ENCODE measurements around the gene EXOC3L1.

The EXOC3L1 gene, protein sequence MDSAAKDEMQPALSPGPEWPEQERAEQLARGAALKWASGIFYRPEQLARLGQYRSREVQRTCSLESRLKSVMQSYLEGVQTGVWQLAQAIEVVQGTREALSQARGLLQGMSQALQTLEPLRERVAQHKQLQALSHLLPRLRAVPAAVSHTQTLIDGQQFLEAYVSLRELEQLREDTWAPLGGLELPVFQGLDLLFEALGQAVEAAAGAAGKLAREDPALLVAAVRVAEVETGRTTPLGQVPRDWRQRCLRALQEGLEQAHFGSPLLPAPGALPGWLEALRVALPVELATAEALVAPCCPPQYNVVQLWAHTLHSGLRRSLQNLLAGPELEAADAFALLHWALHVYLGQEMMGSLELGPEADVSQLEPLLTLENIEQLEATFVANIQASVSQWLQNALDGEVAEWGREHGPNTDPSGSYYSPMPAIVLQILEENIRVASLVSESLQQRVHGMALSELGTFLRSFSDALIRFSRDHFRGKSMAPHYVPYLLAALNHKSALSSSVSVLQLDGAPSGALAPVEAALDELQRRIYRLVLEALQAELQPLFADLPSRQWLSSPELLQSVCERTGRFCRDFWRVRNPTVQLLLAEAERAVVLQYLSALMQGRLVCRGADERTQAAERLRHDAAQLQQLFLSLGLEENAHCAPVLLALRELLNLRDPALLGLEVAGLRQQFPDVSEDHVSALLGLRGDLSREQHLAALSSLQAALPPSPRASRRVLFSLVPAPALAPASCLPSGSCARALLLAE

DNA sequence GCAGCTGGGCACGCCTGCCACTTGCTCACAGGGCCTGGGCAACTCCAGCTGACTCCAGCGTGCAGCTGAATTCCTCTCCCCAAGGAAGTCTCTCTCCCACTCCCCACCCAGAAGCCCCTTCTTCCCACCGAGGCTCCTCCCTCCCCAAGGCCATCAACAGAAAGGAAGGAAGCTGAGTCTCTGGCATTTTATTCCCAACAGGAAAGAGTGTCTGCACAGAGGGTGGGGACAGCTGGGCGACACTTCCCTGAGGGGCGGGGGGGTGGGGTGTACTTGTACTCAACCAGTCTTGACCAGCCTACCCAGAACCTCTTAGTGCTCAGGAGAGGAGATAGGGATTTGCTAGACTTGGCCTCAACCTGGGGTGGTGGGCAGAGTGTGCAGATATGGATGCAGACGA is at the start of gene EXOC3L1:
Gene EXOC3L1 (minus strand): TSS at position 96 of the 400 bp plus-strand sequence. CDS start 460 bp downstream, outside the sequence.
- Mint-ChIP-seq H3K27ac (no peak within 1 kb of the TSS), H3K36me3 (peaks cover 20% of the 10 kb centered on the region), H3K9me3 (no peaks in the 10 kb centered on the region), H3K4me3 (no peak within 1 kb of the TSS), H3K27me3 (peaks cover 27% of the 10 kb centered on the region), H3K4me1 (peaks cover 38% of the 10 kb centered on the region)
- no peak for DNase-seq
- CTCF ChIA-PET, result interaction anchor here (0.6 to 3.0 kb wide), 5 partner anchors 8 to 253 kb away, joined by 3 to 9 read pairs (median 3); partner anchors contain the start of gene ELMO3

DNA sequence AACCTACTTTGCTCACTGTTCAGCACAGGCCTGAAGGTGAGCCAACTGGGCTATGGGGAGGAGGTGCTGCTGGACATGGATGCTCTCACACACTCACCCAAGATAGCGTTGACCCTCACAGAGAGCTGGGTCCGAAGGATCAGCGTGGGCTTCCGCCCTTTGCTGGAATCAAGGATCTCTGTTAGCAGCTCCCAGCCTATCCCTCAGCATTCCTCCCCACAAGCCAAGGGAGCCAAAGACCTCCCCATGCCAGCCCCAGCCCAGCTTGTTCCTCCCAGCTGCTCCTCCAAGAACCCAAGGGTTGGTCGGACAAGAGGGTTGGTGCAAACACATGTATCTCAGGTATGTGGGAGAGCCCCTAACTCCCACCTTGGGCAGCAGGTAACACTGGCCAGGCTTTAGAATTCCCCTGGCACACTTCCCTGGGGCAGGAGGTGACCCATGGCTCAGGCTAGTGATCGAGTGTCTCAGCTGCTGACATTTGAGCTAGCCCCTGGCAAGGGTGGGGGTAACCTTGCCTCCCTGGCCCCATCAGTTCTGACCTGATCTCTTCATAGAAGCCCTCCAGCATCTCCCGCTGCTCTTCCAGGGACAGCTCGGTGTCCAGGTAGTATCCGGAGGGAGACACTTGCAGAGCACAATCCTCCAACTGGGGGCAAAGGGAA is 49.0 kb upstream of the EXOC3L1 start:
- H3K27me3 Mint-ChIP-seq, result no peaks in the 10 kb centered on the region
- DNase-seq, result peak; percentile 3
- H3K27ac Mint-ChIP-seq, result peak overlapping the region; percentile 7
- CTCF ChIA-PET, result interaction anchor here (2.2 kb wide), 1 partner anchor 12 kb away, joined by 6 read pairs; the partner anchor contains the start of gene TMEM208
- H3K36me3 Mint-ChIP-seq, result peaks cover 25% of the 10 kb centered on the region
- no peak overlapping the region for H3K4me3 Mint-ChIP-seq
- no peaks in the 10 kb centered on the region for H3K9me3 Mint-ChIP-seq
- H3K4me1 Mint-ChIP-seq, result peaks cover 25% of the 10 kb centered on the region

DNA sequence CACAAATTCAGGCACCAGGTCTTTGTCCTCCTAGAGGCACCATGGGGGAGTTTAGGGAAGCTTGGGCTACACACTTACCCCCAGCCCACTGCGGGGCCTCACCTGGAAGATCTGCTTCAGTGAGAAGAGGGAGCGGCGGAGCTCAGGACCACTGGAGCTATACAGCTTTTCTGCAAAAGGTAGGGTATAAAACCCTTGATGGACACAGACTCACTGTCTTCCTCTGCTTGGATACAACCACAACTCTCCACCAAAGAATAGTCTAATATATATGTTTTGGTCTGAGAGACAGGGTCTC is 48.3 kb upstream of the EXOC3L1 start:
- Mint-ChIP-seq H3K4me3 (no peak overlapping the region), H3K4me1 (peaks cover 18% of the 10 kb centered on the region), H3K27ac (no peak overlapping the region), H3K9me3 (no peaks in the 10 kb centered on the region), H3K36me3 (peaks cover 30% of the 10 kb centered on the region), H3K27me3 (no peaks in the 10 kb centered on the region)
- CTCF ChIA-PET, result interaction anchor here (2.2 kb wide), 1 partner anchor 11 kb away, joined by 6 read pairs; the partner anchor contains the start of gene TMEM208
- no peak for DNase-seq

DNA sequence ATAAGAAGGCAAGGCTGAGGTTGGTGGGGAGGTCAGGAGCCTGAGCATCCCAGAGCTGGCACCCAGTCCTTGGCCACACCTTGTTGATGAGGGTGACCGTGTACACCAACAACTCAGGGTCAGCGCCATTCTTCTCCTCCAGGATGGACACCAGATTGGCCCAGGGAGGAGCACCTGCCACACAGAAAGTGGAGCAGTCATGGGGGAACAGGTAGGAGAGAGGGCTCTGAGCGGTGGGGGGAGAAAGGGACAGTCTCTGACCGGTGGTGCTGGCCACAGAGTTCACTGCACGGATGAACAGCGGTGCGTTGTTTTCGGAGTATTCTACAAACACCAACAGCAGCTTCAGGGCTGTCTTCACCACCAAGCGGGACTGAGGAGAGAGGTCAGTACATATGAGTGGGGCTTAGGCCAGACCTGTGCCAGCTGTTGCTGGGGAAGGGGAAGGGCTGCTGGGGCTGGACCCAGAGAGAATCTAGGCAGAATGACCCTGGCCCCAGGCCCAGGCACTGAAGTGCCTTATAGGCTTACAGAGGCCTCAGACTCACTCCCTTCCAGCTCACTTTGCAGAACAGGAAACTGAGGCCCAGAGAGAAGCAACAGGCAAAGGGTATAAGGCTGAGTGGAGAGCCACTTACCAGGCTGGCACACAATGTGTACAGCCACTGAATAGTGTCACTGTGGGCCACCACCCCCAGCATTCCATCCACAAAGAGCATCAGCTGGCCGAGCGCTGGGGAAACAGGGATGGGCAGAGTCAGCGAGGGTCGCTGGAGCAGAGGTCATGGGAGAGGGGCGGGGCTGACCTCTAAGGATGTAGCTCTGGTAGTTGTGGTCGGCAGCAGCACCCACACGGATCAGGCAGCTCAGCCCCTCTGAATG is 47.7 kb upstream of the EXOC3L1 start:
- H3K27ac Mint-ChIP-seq, result peak overlapping the region; percentile 19
- CTCF ChIA-PET, result interaction anchor here (2.2 kb wide), 1 partner anchor 10 kb away, joined by 6 read pairs; the partner anchor contains the start of gene TMEM208

DNA sequence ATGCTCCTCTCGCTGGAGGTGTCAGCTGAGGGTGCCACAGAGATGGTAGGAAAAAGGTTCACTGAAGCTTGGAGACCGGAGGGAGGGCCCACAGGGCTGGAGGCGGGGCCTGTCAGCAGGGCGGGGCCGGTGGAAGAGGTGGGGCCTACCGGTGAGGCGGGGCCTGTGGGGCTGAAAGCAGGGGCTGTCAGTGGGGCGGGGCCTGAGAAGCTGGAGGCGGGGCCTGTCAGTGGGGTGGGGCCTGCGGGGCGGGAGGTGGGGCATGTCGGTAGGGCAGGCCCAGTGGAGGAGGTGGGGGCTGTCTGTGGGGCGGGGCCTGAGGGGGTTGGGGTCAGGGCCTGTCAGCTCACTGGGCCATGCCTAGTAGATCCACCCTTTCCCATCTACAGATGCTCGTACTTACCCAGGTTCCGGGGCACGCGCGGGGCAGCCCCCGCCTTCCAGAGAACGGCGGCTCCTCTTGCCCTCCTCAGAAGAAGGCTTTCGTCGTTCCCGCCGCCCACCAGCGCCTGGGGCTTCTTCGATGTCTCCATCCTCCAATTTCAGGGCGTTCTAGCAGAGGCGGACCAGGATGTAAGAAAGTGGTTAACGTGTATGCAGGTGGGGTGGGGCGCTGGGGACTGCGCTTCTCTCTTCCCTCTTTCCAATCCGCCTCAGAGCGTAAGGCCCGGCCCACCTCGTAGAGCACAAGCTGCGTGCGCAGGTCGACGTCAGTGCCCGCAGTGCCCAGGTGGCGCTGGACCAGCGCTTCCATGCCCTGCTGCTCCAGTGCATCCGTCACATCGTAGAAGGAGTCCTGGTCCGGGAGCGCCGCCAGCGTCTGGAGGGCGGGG is 46.8 kb upstream of the EXOC3L1 start:
- Mint-ChIP-seq H3K27me3 (no peaks in the 10 kb centered on the region), H3K9me3 (no peaks in the 10 kb centered on the region), H3K4me3 (peak overlapping the region; percentile 47), H3K36me3 (peaks cover 29% of the 10 kb centered on the region), H3K27ac (peak overlapping the region; percentile 89), H3K4me1 (peaks cover 14% of the 10 kb centered on the region)
- DNase-seq, result peak; percentile 80
- CTCF ChIA-PET, result no interaction called here

More for the DNA sequence above, 47.7 kb upstream of the EXOC3L1 start:
- H3K36me3 Mint-ChIP-seq, result peaks cover 32% of the 10 kb centered on the region
- H3K4me3 Mint-ChIP-seq, result no peak overlapping the region
- no peaks in the 10 kb centered on the region for H3K9me3 Mint-ChIP-seq
- H3K27me3 Mint-ChIP-seq, result no peaks in the 10 kb centered on the region
- DNase-seq, result no peak
- H3K4me1 Mint-ChIP-seq, result peaks cover 17% of the 10 kb centered on the region

DNA sequence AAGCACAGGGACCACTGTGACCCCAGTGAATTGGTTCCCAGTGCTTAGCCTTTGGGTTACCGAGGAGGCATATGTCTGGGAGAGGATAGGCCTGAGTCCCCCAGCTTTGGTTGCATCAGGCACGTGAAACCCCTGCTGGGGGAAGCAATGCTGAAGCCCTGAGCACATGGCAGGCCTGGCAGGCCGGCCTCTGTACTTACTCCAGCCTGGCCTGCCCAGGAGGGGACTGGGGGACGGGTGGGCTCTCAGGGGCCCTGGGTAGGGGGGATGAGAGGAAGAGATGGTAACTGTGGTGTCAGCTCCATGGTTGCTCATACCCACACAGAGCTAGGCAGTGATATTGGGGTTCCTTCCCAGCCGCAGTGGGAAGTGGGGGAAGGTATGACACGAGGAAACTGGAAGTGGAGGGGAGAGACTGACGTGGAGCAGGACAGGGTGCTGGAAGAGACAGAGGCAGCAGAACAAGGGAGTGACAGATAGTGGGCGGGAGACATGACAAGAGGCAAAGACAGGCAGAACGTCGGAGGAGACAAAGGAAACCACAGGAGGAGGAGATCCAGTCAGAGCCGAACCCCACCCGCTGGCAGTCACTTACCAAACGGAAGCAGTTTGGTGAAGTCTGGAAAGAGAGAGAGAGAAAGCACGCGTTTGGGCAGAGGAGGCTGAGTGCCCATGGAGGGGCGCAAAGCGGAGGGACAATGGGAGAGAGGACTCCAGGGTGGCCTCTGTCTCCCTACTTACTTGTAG is 46.1 kb upstream of the EXOC3L1 start:
- Mint-ChIP-seq H3K27ac (peak overlapping the region; percentile 89), H3K4me1 (peaks cover 8% of the 10 kb centered on the region), H3K4me3 (peak overlapping the region; percentile 47), H3K27me3 (no peaks in the 10 kb centered on the region), H3K9me3 (no peaks in the 10 kb centered on the region), H3K36me3 (peaks cover 28% of the 10 kb centered on the region)
- CTCF ChIA-PET, result interaction anchor here (1.1 kb wide), 1 partner anchor 8 kb away, joined by 3 read pairs; no protein-coding TSS in a partner anchor
- peak; percentile 37 for DNase-seq

DNA sequence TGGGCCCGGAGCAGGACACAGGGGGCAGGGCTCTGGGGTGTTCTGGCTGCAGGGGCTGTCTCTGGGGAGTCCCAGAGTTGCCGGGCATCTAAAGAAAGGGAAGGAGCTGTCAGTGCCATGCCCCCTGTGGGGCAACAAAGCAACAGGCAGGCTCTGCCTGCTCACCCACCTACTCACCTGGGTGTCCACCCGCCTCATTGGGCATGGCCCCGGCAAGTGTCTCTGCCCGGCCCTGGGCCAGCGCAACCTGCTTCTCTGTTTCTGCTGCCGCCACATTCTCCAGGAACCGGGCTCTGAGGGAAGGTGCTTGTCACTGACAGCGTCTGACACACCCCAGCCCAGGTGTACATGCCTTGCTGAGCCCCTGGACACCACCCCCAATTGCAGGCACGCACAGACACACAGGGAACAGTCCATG is 44.3 kb upstream of the EXOC3L1 start:
- CTCF ChIA-PET, result no interaction called here
- Mint-ChIP-seq H3K27ac (peak overlapping the region; percentile 55), H3K4me3 (no peak overlapping the region), H3K36me3 (peaks cover 29% of the 10 kb centered on the region), H3K27me3 (no peaks in the 10 kb centered on the region), H3K4me1 (peaks cover 5% of the 10 kb centered on the region), H3K9me3 (no peaks in the 10 kb centered on the region)
- DNase-seq, result no peak

DNA sequence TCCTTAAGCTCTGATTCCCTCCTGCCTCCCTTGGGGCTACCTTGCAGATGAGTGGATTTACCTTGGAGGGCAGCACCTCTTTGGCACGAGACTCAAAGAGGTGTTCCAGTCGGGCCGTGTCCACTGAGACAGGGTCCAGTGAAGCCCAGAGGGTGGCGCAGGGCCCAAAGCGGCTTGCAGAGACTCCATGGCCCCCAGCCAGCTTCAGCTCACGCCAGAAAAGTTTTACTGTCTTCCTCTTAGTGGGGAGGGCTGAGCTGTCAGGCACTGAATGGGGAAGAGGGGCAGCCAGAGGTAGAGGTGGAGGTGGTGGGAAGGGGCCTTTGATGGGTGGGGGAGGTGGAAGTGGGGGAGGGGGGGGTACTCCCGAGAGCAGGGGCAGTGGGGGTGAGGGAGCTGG is 43.7 kb upstream of the EXOC3L1 start:
- DNase-seq, result no peak
- no peaks in the 10 kb centered on the region for H3K27me3 Mint-ChIP-seq
- no peak overlapping the region for H3K4me3 Mint-ChIP-seq
- CTCF ChIA-PET, result no interaction called here
- no peak overlapping the region for H3K27ac Mint-ChIP-seq
- H3K9me3 Mint-ChIP-seq, result no peaks in the 10 kb centered on the region
- peaks cover 35% of the 10 kb centered on the region for H3K36me3 Mint-ChIP-seq
- H3K4me1 Mint-ChIP-seq, result peaks cover 5% of the 10 kb centered on the region

DNA sequence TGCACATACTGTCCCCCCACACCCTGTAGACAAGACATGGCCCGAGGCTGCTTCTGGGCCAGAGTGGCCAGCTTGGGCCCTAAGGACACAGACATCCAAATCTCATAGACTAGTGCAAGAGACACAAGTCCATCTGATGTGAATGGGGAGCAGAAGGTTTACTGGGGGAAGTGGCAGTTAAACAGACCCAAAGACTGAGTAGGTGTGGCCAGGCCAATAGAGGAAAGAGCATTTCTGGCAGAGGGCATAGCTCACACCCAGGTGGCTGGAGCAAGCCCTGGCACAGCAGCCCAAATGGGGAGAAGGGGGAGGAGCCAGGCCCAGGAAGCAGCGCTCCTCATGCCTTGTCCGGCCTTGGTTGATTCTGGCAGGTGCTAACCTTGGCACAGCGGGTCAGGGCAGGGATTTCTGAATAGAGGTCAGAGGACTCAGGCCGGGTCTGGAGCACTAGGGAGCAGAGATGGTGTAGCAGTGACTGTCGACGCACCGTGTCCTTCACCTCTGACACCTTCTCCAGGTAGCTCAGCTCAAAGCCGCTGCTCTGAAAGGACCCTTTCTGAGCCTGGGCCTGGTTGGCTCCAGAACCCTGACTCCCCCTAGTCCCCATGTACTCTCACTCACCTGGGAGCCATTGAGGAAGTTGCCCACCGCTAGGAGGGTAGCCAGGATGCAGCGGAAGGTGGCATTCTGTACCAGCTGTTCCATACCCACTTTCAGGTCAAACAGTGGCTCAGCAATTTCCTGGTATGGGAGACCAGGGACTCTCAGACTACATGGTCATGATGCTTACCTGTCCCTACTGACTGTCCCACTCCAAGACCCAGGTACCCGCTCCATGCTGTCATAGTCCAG is 41.1 kb upstream of the EXOC3L1 start:
- Mint-ChIP-seq H3K27ac (no peak overlapping the region), H3K36me3 (peaks cover 25% of the 10 kb centered on the region), H3K27me3 (no peaks in the 10 kb centered on the region), H3K9me3 (no peaks in the 10 kb centered on the region), H3K4me1 (peaks cover 24% of the 10 kb centered on the region), H3K4me3 (no peak overlapping the region)
- CTCF ChIA-PET, result no interaction called here
- DNase-seq, result no peak

DNA sequence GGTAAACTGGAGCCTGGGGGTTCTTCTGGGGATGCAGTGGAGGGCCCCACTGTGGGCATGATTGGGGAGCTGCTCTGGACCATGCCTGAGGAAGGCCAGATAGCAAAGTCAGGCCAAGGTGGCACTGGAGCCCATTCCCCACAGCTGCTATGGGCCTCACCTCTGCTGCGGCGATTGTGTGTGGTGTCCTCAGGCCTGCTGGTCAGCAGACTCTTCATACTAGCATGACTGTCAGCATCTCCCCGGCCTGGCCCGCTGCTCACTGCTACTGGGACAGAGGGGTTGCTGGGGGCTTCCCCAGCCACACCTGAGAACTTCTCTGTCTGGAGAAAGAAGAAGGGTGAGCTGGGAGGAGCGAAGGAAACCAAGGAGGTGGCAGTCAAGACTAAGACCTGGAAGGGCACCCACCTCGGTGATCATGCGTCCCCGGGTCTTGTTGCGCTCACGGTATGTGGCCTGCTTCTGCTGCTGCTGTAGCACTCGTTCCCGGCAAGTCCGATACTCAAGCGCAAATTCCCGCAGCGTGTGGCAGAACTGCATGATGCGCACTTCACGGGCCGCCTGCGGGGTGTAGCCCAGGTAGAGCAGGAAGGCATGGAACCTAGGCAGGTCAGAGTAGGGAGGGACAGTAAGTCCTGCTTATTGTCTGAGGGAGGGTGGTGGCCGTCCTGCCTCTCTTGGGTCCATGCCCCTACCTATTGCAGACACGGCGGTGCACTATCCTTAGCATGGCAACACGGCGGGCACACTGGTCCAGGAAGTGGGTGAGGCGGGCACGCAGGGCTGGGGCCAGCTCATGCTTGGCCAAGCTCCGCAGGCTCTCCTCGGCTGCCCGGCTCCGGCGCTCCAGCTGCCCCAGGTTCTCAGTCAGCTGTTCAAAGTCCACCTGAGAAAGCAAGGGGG is 40.2 kb upstream of the EXOC3L1 start:
- H3K9me3 Mint-ChIP-seq, result no peaks in the 10 kb centered on the region
- peaks cover 24% of the 10 kb centered on the region for H3K36me3 Mint-ChIP-seq
- H3K27me3 Mint-ChIP-seq, result no peaks in the 10 kb centered on the region
- H3K4me1 Mint-ChIP-seq, result peaks cover 32% of the 10 kb centered on the region
- no peak for DNase-seq
- H3K27ac Mint-ChIP-seq, result no peak overlapping the region
- peak overlapping the region; percentile 23 for H3K4me3 Mint-ChIP-seq
- CTCF ChIA-PET, result no interaction called here

DNA sequence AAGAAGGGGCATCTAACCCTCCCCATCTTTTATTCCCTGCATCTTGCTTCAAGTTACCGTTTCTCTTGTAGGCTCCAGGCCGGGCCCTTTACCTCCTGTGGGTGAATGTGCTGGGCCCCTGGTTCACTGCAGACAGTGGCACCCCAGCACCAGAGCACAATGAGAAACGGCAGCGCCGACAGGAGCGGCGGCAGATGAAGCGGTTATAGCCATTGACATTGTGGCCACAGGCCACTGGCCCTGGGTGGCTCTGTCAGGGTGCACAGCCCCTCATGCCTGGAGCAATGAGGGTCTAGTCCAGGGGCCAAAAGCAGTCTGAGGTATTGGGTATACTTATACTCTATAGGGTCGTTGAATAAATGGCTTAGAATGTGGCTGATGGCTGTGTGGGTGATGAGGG is 39.0 kb upstream of the EXOC3L1 start:
- H3K27me3 Mint-ChIP-seq, result no peaks in the 10 kb centered on the region
- peak overlapping the region; percentile 52 for H3K4me3 Mint-ChIP-seq
- H3K4me1 Mint-ChIP-seq, result peaks cover 44% of the 10 kb centered on the region
- peak overlapping the region; percentile 45 for H3K27ac Mint-ChIP-seq
- H3K9me3 Mint-ChIP-seq, result no peaks in the 10 kb centered on the region
- CTCF ChIA-PET, result interaction anchor here (3.7 kb wide), 1 partner anchor 17 kb away, joined by 34 read pairs; the partner anchor contains the start of gene FHOD1
- DNase-seq, result no peak
- peaks cover 22% of the 10 kb centered on the region for H3K36me3 Mint-ChIP-seq

Data from activated naive CD4-positive, alpha-beta T cell treated with anti-CD3 and anti-CD28 coated beads, Interleukin-2, amount 10 ng/mL, durations not matched to agents 7 days and 5 days (primary cell).